Measurements from ENCODE around the gene RBBP4. TPM values are rescaled to one million over a fixed set of nuclear protein-coding genes. Genes with fewer than 3 reads are reported as not detected.

The RBBP4 gene
- total and polyA plus RNA-seq, 2 donors (not counting 1 experiment from before 2014, with no cell fraction given): 69.9 to 204 TPM

GRCh38 chr1:32718527-32718926 lies 67.5 kb downstream of the RBBP4 start:
- Mint-ChIP-seq H3K4me1 (peaks cover 4% of the 10 kb centered on the region), H3K9me3 (ENCODE audit: insufficient read depth) (no peaks in the 10 kb centered on the region), H3K4me3 (no peak overlapping the region), H3K27ac (no peak overlapping the region), H3K27me3 (peaks cover 20% of the 10 kb centered on the region)
- ChIA-PET POLR2A (no interaction called here), CTCF (no interaction called here)
- DNase-seq (no peak), ATAC-seq (ENCODE audit: low read depth) (no peak)
- 93% methylated on average over 1 of the region's 1 CpG for WGBS (ENCODE audit: insufficient coverage)
- peaks cover 0 to 6% (median 0%) of the 10 kb centered on the region in 3 donors for H3K9me3 ChIP-seq (ENCODE audit: control extremely low read depth in 1 of 3, control insufficient read depth in 2 of 3, insufficient read depth in 1 of 3, low read length in 2 of 3)
- intact Hi-C loops (cut with micrococcal nuclease): no loop called here
- no peaks in the 10 kb centered on the region for H4K20me1 ChIP-seq (ENCODE audit: control insufficient read depth, insufficient read depth, low read length, poor library complexity, severe bottlenecking)
- H3K27ac ChIP-seq (ENCODE audit: low read length in 2 of 2): no peak overlapping the region
- no peak overlapping the region for H3K4me2 ChIP-seq (replicated peaks; ENCODE audit: low read depth, low read length, poor library complexity, severe bottlenecking)
- no peak for TF ChIP-seq CTCF (IDR thresholded peaks at IDR 0.05)
- TF ChIP-seq EZH2 (IDR thresholded peaks at IDR 0.05; ENCODE audit: borderline replicate concordance, insufficient read depth, low read depth, low read length, poor library complexity, severe bottlenecking): no peak
- no peak overlapping the region for H2AFZ ChIP-seq (ENCODE audit: insufficient read depth, low read depth, low read length, poor library complexity, severe bottlenecking)
- peaks cover 0 to 27% (median 6%) of the 10 kb centered on the region in 4 experiments for H3K27me3 ChIP-seq (replicated peaks in 1 of 4; ENCODE audit: control extremely low read depth in 1 of 4, control insufficient read depth in 3 of 4, insufficient read depth in 4 of 4, low read length in 3 of 4)
- no peak overlapping the region for H3K9ac ChIP-seq (ENCODE audit: low read length)
- no peak overlapping the region for H3K4me3 ChIP-seq (ENCODE audit: control extremely low read depth in 1 of 5, extremely low read depth in 1 of 5, insufficient read depth in 1 of 5, low read depth in 2 of 5, low read length in 4 of 5)
- peaks cover 0 to 6% of the 10 kb centered on the region in 2 donors for H3K4me1 ChIP-seq (ENCODE audit: control insufficient read depth in 2 of 2, insufficient read depth in 2 of 2, low read length in 2 of 2)
- no peaks in the 10 kb centered on the region for H3K36me3 ChIP-seq (replicated peaks in 1 of 2; ENCODE audit: control extremely low read depth in 1 of 2, control insufficient read depth in 1 of 2, extremely low read depth in 1 of 2, insufficient read depth in 2 of 2, low read length in 1 of 2)
- H3K79me2 ChIP-seq (ENCODE audit: control insufficient read depth, insufficient read depth, low read length): no peaks in the 10 kb centered on the region

- Histone ChIP-seq H4K20me1 (ENCODE audit: control insufficient read depth, insufficient read depth, low read length, poor library complexity, severe bottlenecking) (no peaks in the 10 kb centered on the region), H3K9ac (ENCODE audit: low read length) (no peak overlapping the region), H3K36me3 (replicated peaks in 1 of 2; ENCODE audit: control extremely low read depth in 1 of 2, control insufficient read depth in 1 of 2, extremely low read depth in 1 of 2, insufficient read depth in 2 of 2, low read length in 1 of 2) (no peaks in the 10 kb centered on the region), H3K9me3 (ENCODE audit: control extremely low read depth in 1 of 3, control insufficient read depth in 2 of 3, insufficient read depth in 1 of 3, low read length in 2 of 3) (peaks cover 0 to 6% (median 0%) of the 10 kb centered on the region in 3 donors), H3K27me3 (replicated peaks in 1 of 4; ENCODE audit: control extremely low read depth in 1 of 4, control insufficient read depth in 3 of 4, insufficient read depth in 4 of 4, low read length in 3 of 4) (peaks cover 0 to 28% (median 6%) of the 10 kb centered on the region in 4 experiments), H3K4me2 (replicated peaks; ENCODE audit: low read depth, low read length, poor library complexity, severe bottlenecking) (no peak overlapping the region), H3K4me3 (ENCODE audit: control extremely low read depth in 1 of 5, extremely low read depth in 1 of 5, insufficient read depth in 1 of 5, low read depth in 2 of 5, low read length in 4 of 5) (no peak overlapping the region), H3K4me1 (ENCODE audit: control insufficient read depth in 2 of 2, insufficient read depth in 2 of 2, low read length in 2 of 2) (peaks cover 0 to 6% of the 10 kb centered on the region in 2 donors), H3K79me2 (ENCODE audit: control insufficient read depth, insufficient read depth, low read length) (no peaks in the 10 kb centered on the region), H3K27ac (ENCODE audit: low read length in 2 of 2) (no peak overlapping the region), H2AFZ (ENCODE audit: insufficient read depth, low read depth, low read length, poor library complexity, severe bottlenecking) (no peak overlapping the region)
- ATAC-seq (ENCODE audit: low read depth): no peak
- TF ChIP-seq EZH2 (IDR thresholded peaks at IDR 0.05; ENCODE audit: borderline replicate concordance, insufficient read depth, low read depth, low read length, poor library complexity, severe bottlenecking): no peak
- no peak for TF ChIP-seq CTCF (IDR thresholded peaks at IDR 0.05)
- H3K27ac Mint-ChIP-seq: no peak overlapping the region
- ChIA-PET POLR2A (no interaction called here), CTCF (no interaction called here)
- intact Hi-C loops (cut with micrococcal nuclease): no loop called here
- no peak overlapping the region for H3K4me3 Mint-ChIP-seq
- H3K9me3 Mint-ChIP-seq (ENCODE audit: insufficient read depth): no peaks in the 10 kb centered on the region
- DNase-seq: no peak
- peaks cover 4% of the 10 kb centered on the region for H3K4me1 Mint-ChIP-seq
- 85% methylated on average over 4 of the region's 4 CpGs for WGBS (ENCODE audit: insufficient coverage)
- peaks cover 21% of the 10 kb centered on the region for H3K27me3 Mint-ChIP-seq
These were observed 68.8 kb downstream of the RBBP4 start for GRCh38 chr1:32719681-32720275.

All from B cell (primary cell).